HG03045 (cell line): ENCODE data around the gene ACSS1.

Experiments used
- ATAC-seq: cut with Tn5 transposase; IDR thresholded peaks from one replicate; pipeline ENCODE4 v1.9.1; 2021; ENCODE audit warnings: mild to moderate bottlenecking, moderate library complexity; ENCODE audit not compliant: unreplicated experiment

The ACSS1 gene

GRCh38 chr20:25079171-25079570 lies 21.2 kb upstream of the ACSS1 start:
- no peak for ATAC-seq

- ATAC-seq: no peak
Measured at GRCh38 chr20:25078662-25079061, 20.7 kb upstream of the ACSS1 start.

- no peak for ATAC-seq
Measured at GRCh38 chr20:25077610-25078169, 19.8 kb upstream of the ACSS1 start.

- no peak for ATAC-seq
Measured at GRCh38 chr20:25076731-25077609, 19.0 kb upstream of the ACSS1 start.

- no peak for ATAC-seq
Measured at GRCh38 chr20:25076201-25076600, 18.3 kb upstream of the ACSS1 start.

GRCh38 chr20:25073544-25073943 lies 15.6 kb upstream of the ACSS1 start:
- no peak for ATAC-seq

- no peak for ATAC-seq
Measured at GRCh38 chr20:25072226-25072811, 14.4 kb upstream of the ACSS1 start.

- ATAC-seq: no peak
Measured at GRCh38 chr20:25071734-25072133, 13.8 kb upstream of the ACSS1 start.

- ATAC-seq: no peak
Measured at GRCh38 chr20:25070821-25071473, 13.0 kb upstream of the ACSS1 start.

GRCh38 chr20:25067102-25067987 lies 9.4 kb upstream of the ACSS1 start:
- no peak for ATAC-seq

- no peak for ATAC-seq
Measured at GRCh38 chr20:25066386-25066785, 8.4 kb upstream of the ACSS1 start.

- ATAC-seq: no peak
Measured at GRCh38 chr20:25065625-25066338, 7.8 kb upstream of the ACSS1 start.

- no peak for ATAC-seq
Measured at GRCh38 chr20:25065072-25065624, 7.2 kb upstream of the ACSS1 start.

- ATAC-seq: no peak
Measured at GRCh38 chr20:25064561-25065071, 6.7 kb upstream of the ACSS1 start.

- no peak for ATAC-seq
Measured at GRCh38 chr20:25063981-25064380, 6.0 kb upstream of the ACSS1 start.

- no peak for ATAC-seq
Measured at GRCh38 chr20:25063546-25063945, 5.6 kb upstream of the ACSS1 start.

- ATAC-seq: no peak
Measured at GRCh38 chr20:25062841-25063240, 4.9 kb upstream of the ACSS1 start.

GRCh38 chr20:25061821-25062530 lies 4.0 kb upstream of the ACSS1 start:
- no peak for ATAC-seq
